ENCODE measurements around the gene LCNL1. TPM values are rescaled to one million over a fixed set of nuclear protein-coding genes. Genes with fewer than 3 reads are reported as not detected.

LCNL1 gene
- polyA plus RNA-seq, 1 donor (not counting 4 experiments of a cell fraction or from before 2014, with no cell fraction given) = not detected

DNA sequence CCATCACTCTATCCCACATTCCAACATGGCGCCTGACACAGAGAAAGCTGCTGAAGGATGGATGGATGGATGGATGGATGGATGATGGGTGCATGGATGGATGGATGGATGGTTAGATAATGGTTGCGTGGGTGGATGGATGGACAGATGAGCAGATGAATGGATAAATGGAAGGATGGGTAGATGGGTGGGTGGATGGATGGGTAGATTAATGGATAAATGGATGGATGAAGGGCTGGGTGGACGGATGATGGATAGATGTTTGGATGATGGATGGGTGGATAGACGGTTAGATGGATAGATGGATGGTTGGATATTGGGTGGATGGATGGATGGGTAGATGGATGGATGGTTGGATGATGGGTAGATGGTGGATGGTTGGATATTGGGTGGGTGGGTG, 26.2 kb upstream of the LCNL1 start:
- H2AFZ ChIP-seq (ENCODE audit: control insufficient read depth, low read length) = no peak overlapping the region
- H3K9me3 ChIP-seq (ENCODE audit: control insufficient read depth, low read depth, low read length) = no peaks in the 10 kb centered on the region
- H3K36me3 ChIP-seq (ENCODE audit: control insufficient read depth in 2 of 2, extremely low read depth in 1 of 2, insufficient read depth in 2 of 2, low read length in 2 of 2) = no peaks in the 10 kb centered on the region

DNA sequence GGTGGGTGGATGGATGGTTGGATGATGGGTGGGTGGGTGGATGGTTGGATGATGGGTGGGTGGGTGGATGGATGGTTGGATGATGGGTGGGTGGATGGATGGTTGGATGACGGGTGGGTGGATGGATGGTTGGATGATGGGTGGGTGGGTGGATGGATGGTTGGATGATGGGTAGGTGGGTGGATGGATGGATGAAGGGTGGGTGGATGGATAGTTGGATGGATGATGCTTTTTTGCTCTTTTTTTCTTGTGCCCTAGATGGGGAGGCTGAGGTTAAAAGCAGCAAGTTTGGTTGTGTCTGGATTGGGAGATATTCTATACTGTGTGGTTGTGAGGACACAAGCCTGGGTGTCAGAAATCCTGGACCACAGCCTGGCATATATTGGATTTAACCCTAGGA, 25.3 kb upstream of the LCNL1 start:
- H3K36me3 ChIP-seq (ENCODE audit: control insufficient read depth in 2 of 2, extremely low read depth in 1 of 2, insufficient read depth in 2 of 2, low read length in 2 of 2) = no peaks in the 10 kb centered on the region
- no peak overlapping the region for H3K27ac ChIP-seq (ENCODE audit: control insufficient read depth, insufficient read depth, low read length)
- peaks cover 5% of the 10 kb centered on the region for H3K27me3 ChIP-seq (ENCODE audit: control insufficient read depth, extremely low read depth, insufficient read depth, low read length)
- H3K4me1 ChIP-seq (ENCODE audit: control insufficient read depth, extremely low read depth, insufficient read depth, low read length) = no peaks in the 10 kb centered on the region
- FAIRE-seq = no peak
- no peak for TF ChIP-seq EZH2 (IDR thresholded peaks at IDR 0.05; ENCODE audit: low read length)
- TF ChIP-seq, protein P1, sequence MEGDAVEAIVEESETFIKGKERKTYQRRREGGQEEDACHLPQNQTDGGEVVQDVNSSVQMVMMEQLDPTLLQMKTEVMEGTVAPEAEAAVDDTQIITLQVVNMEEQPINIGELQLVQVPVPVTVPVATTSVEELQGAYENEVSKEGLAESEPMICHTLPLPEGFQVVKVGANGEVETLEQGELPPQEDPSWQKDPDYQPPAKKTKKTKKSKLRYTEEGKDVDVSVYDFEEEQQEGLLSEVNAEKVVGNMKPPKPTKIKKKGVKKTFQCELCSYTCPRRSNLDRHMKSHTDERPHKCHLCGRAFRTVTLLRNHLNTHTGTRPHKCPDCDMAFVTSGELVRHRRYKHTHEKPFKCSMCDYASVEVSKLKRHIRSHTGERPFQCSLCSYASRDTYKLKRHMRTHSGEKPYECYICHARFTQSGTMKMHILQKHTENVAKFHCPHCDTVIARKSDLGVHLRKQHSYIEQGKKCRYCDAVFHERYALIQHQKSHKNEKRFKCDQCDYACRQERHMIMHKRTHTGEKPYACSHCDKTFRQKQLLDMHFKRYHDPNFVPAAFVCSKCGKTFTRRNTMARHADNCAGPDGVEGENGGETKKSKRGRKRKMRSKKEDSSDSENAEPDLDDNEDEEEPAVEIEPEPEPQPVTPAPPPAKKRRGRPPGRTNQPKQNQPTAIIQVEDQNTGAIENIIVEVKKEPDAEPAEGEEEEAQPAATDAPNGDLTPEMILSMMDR (optimal IDR thresholded peaks at IDR 0.05 in 1 of 3, IDR thresholded peaks at IDR 0.05 in 1 of 3, conservative IDR thresholded peaks at IDR 0.05 in 1 of 3; ENCODE audit: extremely low read depth in 1 of 3, insufficient read depth in 2 of 3, low read length in 3 of 3) = no peak
- no peaks in the 10 kb centered on the region for H3K9me1 ChIP-seq (ENCODE audit: control insufficient read depth, extremely low read depth, insufficient read depth, low read length)
- H4K20me1 ChIP-seq (ENCODE audit: control insufficient read depth, extremely low read depth, insufficient read depth, low read length) = no peaks in the 10 kb centered on the region
- H3K9ac ChIP-seq (ENCODE audit: control insufficient read depth, extremely low read depth, insufficient read depth, low read length) = no peak overlapping the region
- no peaks in the 10 kb centered on the region for H3K79me2 ChIP-seq (ENCODE audit: control insufficient read depth, insufficient read depth, low read length)
- no peak overlapping the region for H3K4me3 ChIP-seq (ENCODE audit: control insufficient read depth in 2 of 3, extremely low read depth in 1 of 3, insufficient read depth in 2 of 3, low read depth in 1 of 3, low read length in 3 of 3)
- dilution Hi-C loops (cut with MboI; ENCODE audit: extremely low pct_ligation_motif_present, low sequenced_read_pairs) = no loop called here
- H3K4me2 ChIP-seq (ENCODE audit: control insufficient read depth, extremely low read depth, insufficient read depth, low read depth, low read length) = no peak overlapping the region
- H2AFZ ChIP-seq (ENCODE audit: control insufficient read depth, low read length) = no peak overlapping the region
- no peak for DNase-seq (ENCODE audit: low read depth, low spot score)
- no peaks in the 10 kb centered on the region for H3K9me3 ChIP-seq (ENCODE audit: control insufficient read depth, low read depth, low read length)

More for the DNA sequence above, 26.2 kb upstream of the LCNL1 start:
- H3K4me3 ChIP-seq (ENCODE audit: control insufficient read depth in 2 of 3, extremely low read depth in 1 of 3, insufficient read depth in 2 of 3, low read depth in 1 of 3, low read length in 3 of 3) = no peak overlapping the region
- H3K27me3 ChIP-seq (ENCODE audit: control insufficient read depth, extremely low read depth, insufficient read depth, low read length) = peaks cover 5% of the 10 kb centered on the region
- H3K9me1 ChIP-seq (ENCODE audit: control insufficient read depth, extremely low read depth, insufficient read depth, low read length) = no peaks in the 10 kb centered on the region
- no peaks in the 10 kb centered on the region for H3K4me1 ChIP-seq (ENCODE audit: control insufficient read depth, extremely low read depth, insufficient read depth, low read length)
- H4K20me1 ChIP-seq (ENCODE audit: control insufficient read depth, extremely low read depth, insufficient read depth, low read length) = no peaks in the 10 kb centered on the region
- DNase-seq (ENCODE audit: low read depth, low spot score) (no peak), FAIRE-seq (no peak)
- no peaks in the 10 kb centered on the region for H3K79me2 ChIP-seq (ENCODE audit: control insufficient read depth, insufficient read depth, low read length)
- TF ChIP-seq, protein P1 (optimal IDR thresholded peaks at IDR 0.05 in 1 of 3, IDR thresholded peaks at IDR 0.05 in 1 of 3, conservative IDR thresholded peaks at IDR 0.05 in 1 of 3; ENCODE audit: extremely low read depth in 1 of 3, insufficient read depth in 2 of 3, low read length in 3 of 3) = no peak
- TF ChIP-seq EZH2 (IDR thresholded peaks at IDR 0.05; ENCODE audit: low read length) = no peak
- dilution Hi-C loops (cut with MboI; ENCODE audit: extremely low pct_ligation_motif_present, low sequenced_read_pairs) = no loop called here
- no peak overlapping the region for H3K9ac ChIP-seq (ENCODE audit: control insufficient read depth, extremely low read depth, insufficient read depth, low read length)
- H3K4me2 ChIP-seq (ENCODE audit: control insufficient read depth, extremely low read depth, insufficient read depth, low read depth, low read length) = no peak overlapping the region
- no peak overlapping the region for H3K27ac ChIP-seq (ENCODE audit: control insufficient read depth, insufficient read depth, low read length)
